Dermis microvascular lymphatic vessel endothelial cell (primary cell): Measurements from ENCODE around the gene PPM1K. TPM values are rescaled to one million over a fixed set of nuclear protein-coding genes. Genes with fewer than 3 reads are reported as not detected.

Source experiments
- DNase-seq, 2 donors: peaks; one replicate each; pipeline versions ENCODE4 v3.0.0 to v3.0.0-alpha.2; 2010; ENCODE audit warnings: low read depth in 2 of 2
- total RNA-seq: library from RNA; depleted of rRNA; stranded (reverse); fragments of >200 nt; gene quantifications from 2 replicates; pipeline ENCODE4 v1.2.1, GENCODE V29; 2014

PPM1K gene
- total RNA-seq, 1 donor from 2014 or later = 3.9 TPM

GRCh38 chr4:88276952-88277710 lies 7.2 kb downstream of the PPM1K start:
- no peak for DNase-seq

GRCh38 chr4:88275949-88276515 lies 8.3 kb downstream of the PPM1K start:
- DNase-seq = no peak

GRCh38 chr4:88275516-88275915 lies 8.8 kb downstream of the PPM1K start:
- DNase-seq = no peak

- no peak for DNase-seq
Measured at GRCh38 chr4:88268913-88269312, 15.4 kb downstream of the PPM1K start.

GRCh38 chr4:88264336-88264735 lies 20.0 kb downstream of the PPM1K start:
- DNase-seq = no peak

GRCh38 chr4:88257726-88258125 lies 26.6 kb downstream of the PPM1K start:
- no peak for DNase-seq

GRCh38 chr4:88255111-88255510 lies 29.2 kb downstream of the PPM1K start:
- no peak for DNase-seq

GRCh38 chr4:88251924-88252323 lies 32.4 kb downstream of the PPM1K start:
- DNase-seq = no peak

- no peak for DNase-seq
Measured at GRCh38 chr4:88247148-88247547, 37.2 kb downstream of the PPM1K start.

GRCh38 chr4:88246600-88246999 lies 37.8 kb downstream of the PPM1K start:
- no peak for DNase-seq

- no peak for DNase-seq
Measured at GRCh38 chr4:88244816-88245579, 39.4 kb downstream of the PPM1K start.

- DNase-seq = no peak
Measured at GRCh38 chr4:88244056-88244455, 40.3 kb downstream of the PPM1K start.

- no peak for DNase-seq
Measured at GRCh38 chr4:88242144-88242543, 42.2 kb downstream of the PPM1K start.

- no peak for DNase-seq
Measured at GRCh38 chr4:88240297-88240714, 44.1 kb downstream of the PPM1K start.

GRCh38 chr4:88230969-88231771 lies 53.2 kb downstream of the PPM1K start:
- peak in 1 of 2 donors; percentile 57 for DNase-seq

- no peak for DNase-seq
Measured at GRCh38 chr4:88230461-88230891, 53.9 kb downstream of the PPM1K start.

- peak in 1 of 2 donors; percentile 51 for DNase-seq
Measured at GRCh38 chr4:88227734-88228133, 56.6 kb downstream of the PPM1K start.

- DNase-seq = no peak
Measured at GRCh38 chr4:88226143-88226542, 58.2 kb downstream of the PPM1K start.

GRCh38 chr4:88225232-88226105 lies 58.9 kb downstream of the PPM1K start:
- peak in 1 of 2 donors; percentile 79 for DNase-seq

- no peak for DNase-seq
Measured at GRCh38 chr4:88223516-88223915, 60.8 kb downstream of the PPM1K start.

GRCh38 chr4:88219099-88219498 lies 65.3 kb downstream of the PPM1K start:
- DNase-seq = peak; percentile 48 to 62
